Muscle layer of duodenum (tissue), 2 donors: ENCODE measurements around the gene RBFOX1.

Experiments
- H3K27ac ChIP-seq: one replicate; pipeline ENCODE4 v1.7.0; 2013; ENCODE audit warnings: mild to moderate bottlenecking, low read length
- H3K27me3 ChIP-seq: one replicate; pipeline ENCODE4 v1.7.0; 2013; ENCODE audit warnings: low read depth, mild to moderate bottlenecking, control low read depth, low read length
- H3K36me3 ChIP-seq, 2 donors: one replicate each; pipeline ENCODE4 v1.7.0; 2013; ENCODE audit warnings: low read length in 2 of 2, control low read depth in 1 of 2, mild to moderate bottlenecking in 1 of 2; ENCODE audit not compliant: insufficient read depth in 2 of 2, control insufficient read depth in 1 of 2
- H3K4me1 ChIP-seq, 2 donors: one replicate each; pipeline ENCODE4 v1.7.0; 2013; ENCODE audit warnings: low read length in 2 of 2, mild to moderate bottlenecking in 2 of 2, control low read depth in 1 of 2, moderate library complexity in 1 of 2; ENCODE audit not compliant: insufficient read depth in 2 of 2, control insufficient read depth in 1 of 2
- H3K4me3 ChIP-seq, 2 donors: one replicate each; pipeline ENCODE4 v1.7.0; 2013; ENCODE audit warnings: low read length in 2 of 2, low read depth in 1 of 2, mild to moderate bottlenecking in 1 of 2
- H3K9me3 ChIP-seq, 2 donors: one replicate each; pipeline ENCODE4 v1.7.0; 2013; ENCODE audit warnings: low read length in 2 of 2, control low read depth in 1 of 2, mild to moderate bottlenecking in 1 of 2; ENCODE audit not compliant: control insufficient read depth in 1 of 2
- donor health status: healthy.

RBFOX1 gene

GRCh38 chr16:7351610-7352510, 19.2 kb downstream of the RBFOX1 start:
- Histone ChIP-seq H3K9me3 (no peaks in the 10 kb centered on the region), H3K36me3 (no peaks in the 10 kb centered on the region), H3K27ac (no peak overlapping the region), H3K4me3 (no peak overlapping the region), H3K27me3 (no peaks in the 10 kb centered on the region), H3K4me1 (no peaks in the 10 kb centered on the region)

GRCh38 chr16:7355758-7356157, 23.1 kb downstream of the RBFOX1 start:
- H3K27ac ChIP-seq, result no peak overlapping the region
- no peaks in the 10 kb centered on the region for H3K4me1 ChIP-seq
- H3K27me3 ChIP-seq, result no peaks in the 10 kb centered on the region
- no peaks in the 10 kb centered on the region for H3K36me3 ChIP-seq
- no peaks in the 10 kb centered on the region for H3K9me3 ChIP-seq
- H3K4me3 ChIP-seq, result no peak overlapping the region

- no peak overlapping the region for H3K27ac ChIP-seq
- H3K36me3 ChIP-seq, result no peaks in the 10 kb centered on the region
- H3K4me1 ChIP-seq, result no peaks in the 10 kb centered on the region
- H3K4me3 ChIP-seq, result no peak overlapping the region
- no peaks in the 10 kb centered on the region for H3K9me3 ChIP-seq
- no peaks in the 10 kb centered on the region for H3K27me3 ChIP-seq
Observed at GRCh38 chr16:7361416-7362129, 28.9 kb downstream of the RBFOX1 start.

- H3K27ac ChIP-seq, result no peak overlapping the region
- H3K4me3 ChIP-seq, result no peak overlapping the region
- H3K27me3 ChIP-seq, result no peaks in the 10 kb centered on the region
- no peaks in the 10 kb centered on the region for H3K9me3 ChIP-seq
- H3K36me3 ChIP-seq, result no peaks in the 10 kb centered on the region
- no peaks in the 10 kb centered on the region for H3K4me1 ChIP-seq
Observed at GRCh38 chr16:7362231-7362630, 29.6 kb downstream of the RBFOX1 start.

- Histone ChIP-seq H3K4me1 (no peaks in the 10 kb centered on the region), H3K4me3 (no peak overlapping the region), H3K27ac (no peak overlapping the region), H3K27me3 (no peaks in the 10 kb centered on the region), H3K9me3 (no peaks in the 10 kb centered on the region), H3K36me3 (no peaks in the 10 kb centered on the region)
Observed at GRCh38 chr16:7363422-7364417, 31.1 kb downstream of the RBFOX1 start.

GRCh38 chr16:7366041-7366440, 33.4 kb downstream of the RBFOX1 start:
- Histone ChIP-seq H3K9me3 (no peaks in the 10 kb centered on the region), H3K4me1 (no peaks in the 10 kb centered on the region), H3K27ac (no peak overlapping the region)

GRCh38 chr16:7366993-7367880, 34.6 kb downstream of the RBFOX1 start:
- Histone ChIP-seq H3K4me1 (no peaks in the 10 kb centered on the region), H3K36me3 (no peaks in the 10 kb centered on the region)

More at GRCh38 chr16:7366041-7366440, 33.4 kb downstream of the RBFOX1 start:
- Histone ChIP-seq H3K27me3 (no peaks in the 10 kb centered on the region), H3K4me3 (no peak overlapping the region), H3K36me3 (no peaks in the 10 kb centered on the region)

GRCh38 chr16:7369204-7369603, 36.6 kb downstream of the RBFOX1 start:
- Histone ChIP-seq H3K27me3 (no peaks in the 10 kb centered on the region), H3K27ac (no peak overlapping the region), H3K4me1 (no peaks in the 10 kb centered on the region), H3K36me3 (no peaks in the 10 kb centered on the region), H3K4me3 (no peak overlapping the region), H3K9me3 (no peaks in the 10 kb centered on the region)

More at GRCh38 chr16:7366993-7367880, 34.6 kb downstream of the RBFOX1 start:
- Histone ChIP-seq H3K27ac (no peak overlapping the region), H3K27me3 (no peaks in the 10 kb centered on the region), H3K9me3 (no peaks in the 10 kb centered on the region), H3K4me3 (no peak overlapping the region)

- H3K27me3 ChIP-seq, result no peaks in the 10 kb centered on the region
- H3K4me1 ChIP-seq, result no peaks in the 10 kb centered on the region
- no peaks in the 10 kb centered on the region for H3K36me3 ChIP-seq
- H3K4me3 ChIP-seq, result no peak overlapping the region
- H3K9me3 ChIP-seq, result no peaks in the 10 kb centered on the region
- no peak overlapping the region for H3K27ac ChIP-seq
Observed at GRCh38 chr16:7372095-7372494, 39.5 kb downstream of the RBFOX1 start.

- Histone ChIP-seq H3K27me3 (no peaks in the 10 kb centered on the region), H3K4me3 (no peak overlapping the region), H3K36me3 (no peaks in the 10 kb centered on the region), H3K9me3 (no peaks in the 10 kb centered on the region), H3K27ac (no peak overlapping the region), H3K4me1 (no peaks in the 10 kb centered on the region)
Observed at GRCh38 chr16:7373776-7374175, 41.1 kb downstream of the RBFOX1 start.
